SK-N-MC (cell line): ENCODE measurements around the gene ZDHHC14.

Experiments
- EZH2 ChIP-seq: fragments of 200-600 bp; sonication (generic); IDR thresholded peaks from one replicate; pipeline ENCODE4 v1.6.1; 2017; ENCODE audit warnings: antibody characterized with exemption
- FOXP2 ChIP-seq: optimal IDR thresholded peaks from 2 replicates; pipeline ENCODE3; 2011; ENCODE audit warnings: mild to moderate bottlenecking, moderate library complexity; ENCODE audit not compliant: insufficient read depth; ENCODE audit errors: extremely low read length, control extremely low read depth
- POLR2AphosphoS5 ChIP-seq: IDR thresholded peaks from 2 replicates; pipeline ENCODE4 v1.6.1; 2012; ENCODE audit warnings: mild to moderate bottlenecking, low read depth, low read length, borderline replicate concordance

- no peak for TF ChIP-seq EZH2
- TF ChIP-seq POLR2AphosphoS5, result no peak
- no peak for TF ChIP-seq FOXP2
Measured at GRCh38 chr6:157492249-157492648, 111.3 kb downstream of the ZDHHC14 start.
